GM18858 (cell line): Measurements from ENCODE around the gene ACBD6.

ENCODE experiments used
- ATAC-seq: cut with Tn5 transposase; IDR thresholded peaks from one replicate; pipeline ENCODE4 v1.9.1; 2021; ENCODE audit not compliant: unreplicated experiment

ACBD6 gene

GRCh38 chr1:180259431-180260338 is 242.7 kb downstream of the ACBD6 start:
- ATAC-seq: no peak

DNA sequence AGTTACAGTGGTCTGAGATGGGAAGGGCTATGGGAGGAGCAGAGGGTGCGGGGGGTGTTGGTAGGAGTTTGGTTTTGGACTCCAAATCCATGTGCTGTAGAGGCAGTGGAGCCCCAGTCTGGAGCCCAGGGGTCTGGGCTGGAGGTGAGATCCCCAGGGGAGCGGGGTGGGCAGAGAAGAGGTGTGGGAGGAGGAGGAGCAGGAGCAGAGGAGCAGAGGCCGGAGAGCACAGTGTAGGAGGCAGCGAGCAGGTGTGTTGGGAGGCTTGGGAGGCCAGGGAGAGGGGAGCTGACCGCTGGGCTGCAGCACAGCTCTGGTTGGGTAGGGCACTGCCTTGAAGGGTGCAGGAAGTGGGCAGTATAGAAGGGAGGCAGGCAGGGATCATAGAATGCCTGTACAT is 243.4 kb downstream of the ACBD6 start:
- ATAC-seq: no peak

DNA sequence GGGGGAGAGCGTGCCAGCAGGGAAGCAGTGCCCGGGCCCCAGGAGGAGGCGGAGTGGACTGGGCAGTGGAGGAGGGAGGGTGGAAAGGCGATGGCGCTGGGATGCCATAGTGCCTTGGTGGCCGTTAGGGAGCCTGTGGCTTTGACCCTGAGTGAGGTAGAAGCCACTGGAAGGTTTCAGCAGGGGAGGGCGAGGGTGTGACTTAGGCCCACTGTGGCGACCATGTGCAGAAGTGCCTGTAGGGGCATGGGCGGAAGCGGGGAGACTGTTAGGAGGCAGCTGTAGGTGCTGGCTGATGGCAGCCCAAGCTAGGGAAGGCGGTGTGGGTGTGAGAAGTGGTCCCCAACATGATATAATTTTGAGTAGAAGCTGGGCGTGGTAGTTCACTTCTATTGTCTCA is 244.1 kb downstream of the ACBD6 start:
- ATAC-seq: no peak

- ATAC-seq: no peak
Measured at GRCh38 chr1:180257486-180257885, 244.9 kb downstream of the ACBD6 start.

GRCh38 chr1:180257028-180257386 is 245.4 kb downstream of the ACBD6 start:
- ATAC-seq: no peak

- ATAC-seq: no peak
Measured at GRCh38 chr1:180256341-180257027, 245.9 kb downstream of the ACBD6 start.

DNA sequence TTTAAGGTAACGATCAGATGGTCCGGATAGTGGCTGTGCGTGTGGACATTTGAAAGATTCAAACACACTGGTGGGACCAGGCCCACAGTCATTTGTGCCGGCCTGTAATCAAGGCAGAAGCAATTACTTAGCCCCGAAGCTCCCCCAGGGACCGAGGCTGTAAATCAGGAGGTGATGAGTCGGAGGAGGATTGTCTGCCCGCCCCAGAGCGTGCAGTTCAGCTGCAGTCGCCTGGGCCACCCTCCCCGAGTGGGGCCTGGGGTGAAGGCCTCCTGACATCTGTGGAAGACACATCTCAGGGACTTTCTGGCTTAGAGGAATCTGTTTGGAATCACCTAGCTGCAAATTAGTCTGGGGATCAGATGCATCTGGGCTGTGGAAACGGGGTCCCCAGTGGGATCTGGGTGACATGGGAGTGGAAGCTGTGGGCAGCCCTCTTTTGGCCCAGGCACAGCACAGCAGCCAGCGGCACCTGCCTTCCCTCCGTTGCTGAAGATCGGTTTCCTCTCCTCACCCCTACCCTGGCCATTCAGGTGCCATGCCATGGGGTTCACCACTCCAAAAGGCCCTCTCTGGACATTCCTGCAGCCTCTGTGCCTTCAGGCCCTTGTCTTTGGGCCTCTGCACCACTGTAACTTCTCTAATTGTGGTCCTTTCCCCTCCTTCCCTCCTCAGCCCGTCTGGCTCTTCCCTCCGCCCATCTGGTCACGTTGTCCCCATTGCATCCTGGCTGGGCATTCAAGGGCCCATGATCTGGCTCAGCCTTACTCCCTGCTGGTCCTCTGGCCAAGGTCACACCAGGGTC is 246.6 kb downstream of the ACBD6 start:
- no peak for ATAC-seq

DNA sequence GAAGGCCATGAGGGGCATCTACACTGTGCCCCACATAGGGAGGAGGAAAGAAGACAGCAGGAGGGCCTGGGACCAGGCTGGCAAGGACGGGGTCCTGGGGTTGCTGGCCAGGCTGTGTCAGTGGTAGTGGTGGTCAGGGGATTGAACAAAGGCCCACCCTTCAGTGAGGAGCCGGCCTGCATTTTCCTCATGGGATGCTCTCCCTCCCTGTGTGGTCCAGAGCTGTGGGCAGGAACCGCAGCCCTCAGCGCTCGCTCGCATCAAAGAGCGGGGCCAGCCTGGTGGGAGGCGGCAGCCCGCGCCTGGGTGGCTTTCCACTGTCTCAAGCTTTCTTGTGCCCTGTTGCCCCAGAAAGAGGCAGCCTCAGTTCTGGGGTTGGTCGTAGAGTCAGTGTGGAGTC is 247.5 kb downstream of the ACBD6 start:
- ATAC-seq: no peak

DNA sequence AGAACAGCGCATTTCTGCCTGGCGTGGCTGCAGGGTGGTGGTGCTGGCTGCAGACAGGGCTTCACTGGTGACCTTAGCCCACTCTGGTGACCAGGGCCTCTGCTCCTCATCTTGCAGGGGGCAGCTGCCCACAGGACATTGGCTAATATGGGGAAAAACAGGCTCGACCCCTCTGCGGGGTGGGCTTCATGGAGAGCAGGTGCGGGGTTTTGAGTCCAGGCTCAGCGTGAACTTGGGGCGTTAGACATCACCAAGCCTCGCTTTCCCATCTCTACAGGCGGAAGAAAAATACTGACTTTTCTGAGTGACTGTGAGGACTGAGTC is 247.9 kb downstream of the ACBD6 start:
- ATAC-seq: no peak

DNA sequence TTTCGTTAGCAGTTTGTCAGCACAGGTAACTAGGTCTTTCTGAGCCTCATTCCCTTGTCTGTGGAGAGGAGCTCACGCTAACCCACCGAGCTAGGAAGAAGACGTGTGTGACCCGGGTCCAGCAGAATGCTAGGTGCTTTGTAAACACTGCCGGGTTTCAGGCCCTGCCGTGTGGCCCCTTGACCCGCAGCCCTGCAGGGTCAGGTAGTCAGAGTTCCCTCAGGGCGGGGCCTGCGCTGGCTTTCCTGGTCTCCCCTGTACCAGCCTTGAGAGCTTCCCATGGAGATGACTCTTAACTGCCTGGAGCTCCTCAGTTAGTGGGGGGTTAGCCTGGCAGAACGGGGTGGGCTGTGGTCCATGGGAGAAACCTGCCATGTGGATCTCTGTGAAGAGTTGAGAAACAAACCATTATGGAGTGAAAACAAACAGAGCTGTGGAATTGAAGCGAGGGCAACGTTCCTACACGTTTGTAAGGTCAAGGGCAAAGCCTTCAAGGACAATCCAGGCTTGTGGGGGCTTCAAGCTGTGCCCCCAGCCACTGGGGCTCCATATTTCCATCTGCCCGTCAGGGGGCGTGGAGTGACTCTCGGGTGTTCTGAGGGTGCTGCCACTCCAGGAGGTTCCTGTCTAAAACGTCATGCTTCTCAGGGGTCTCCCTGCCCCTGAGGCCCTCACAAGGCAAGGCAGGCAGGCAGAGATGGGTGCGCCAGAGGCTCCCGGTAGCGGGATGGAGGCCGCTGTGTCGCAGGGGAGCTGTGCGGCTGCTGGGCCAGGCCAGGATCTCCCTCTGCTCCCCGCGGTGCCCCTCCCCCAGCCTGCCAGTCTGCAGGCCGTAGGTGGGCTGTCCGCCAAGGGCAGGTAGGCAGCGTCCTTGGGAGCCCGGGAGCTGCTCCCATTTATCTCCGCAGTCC is 248.5 kb downstream of the ACBD6 start:
- no peak for ATAC-seq

DNA sequence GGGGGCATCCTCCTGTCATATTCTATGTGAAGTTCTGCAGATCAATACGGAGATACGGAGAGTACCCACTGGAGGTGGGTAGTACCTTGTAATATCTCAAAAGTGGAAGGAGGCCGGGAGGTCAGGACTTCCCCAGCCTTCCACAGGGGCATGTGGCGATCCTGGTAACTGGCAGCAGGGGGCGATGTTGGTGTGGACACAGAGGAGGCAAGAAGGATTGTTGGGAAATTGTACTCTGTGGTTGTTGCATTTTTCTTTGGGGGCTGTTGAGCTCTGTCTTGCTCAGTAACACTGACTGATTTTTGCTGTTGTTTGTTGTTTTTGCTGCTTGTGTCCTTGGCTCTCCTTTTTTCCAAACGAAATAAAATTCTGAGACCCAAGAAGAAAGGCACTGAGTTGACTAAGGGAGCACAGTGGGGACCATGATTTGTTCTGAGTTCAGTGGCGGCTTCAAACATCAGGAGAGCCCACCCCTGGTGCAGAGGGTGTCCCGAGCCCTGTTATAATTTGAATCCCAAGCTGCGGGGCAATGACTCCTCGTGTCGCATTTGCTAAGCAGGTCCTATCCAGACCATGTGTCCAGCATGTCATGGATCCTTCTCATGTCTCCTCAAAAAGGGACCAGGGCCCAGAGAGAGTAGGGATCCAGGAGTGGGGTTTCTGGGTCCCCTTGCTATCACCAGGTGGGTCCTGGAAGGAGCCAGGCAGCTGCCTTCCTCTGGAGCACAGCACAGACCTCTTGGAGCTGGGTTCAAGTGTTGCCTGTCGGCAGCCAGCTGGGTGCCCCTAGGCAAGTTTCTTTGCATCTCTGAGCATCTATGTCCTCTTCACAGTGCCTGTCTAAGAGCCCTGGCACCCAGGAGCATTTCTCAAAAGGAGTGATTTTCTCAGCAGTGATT is 249.5 kb downstream of the ACBD6 start:
- ATAC-seq: no peak

DNA sequence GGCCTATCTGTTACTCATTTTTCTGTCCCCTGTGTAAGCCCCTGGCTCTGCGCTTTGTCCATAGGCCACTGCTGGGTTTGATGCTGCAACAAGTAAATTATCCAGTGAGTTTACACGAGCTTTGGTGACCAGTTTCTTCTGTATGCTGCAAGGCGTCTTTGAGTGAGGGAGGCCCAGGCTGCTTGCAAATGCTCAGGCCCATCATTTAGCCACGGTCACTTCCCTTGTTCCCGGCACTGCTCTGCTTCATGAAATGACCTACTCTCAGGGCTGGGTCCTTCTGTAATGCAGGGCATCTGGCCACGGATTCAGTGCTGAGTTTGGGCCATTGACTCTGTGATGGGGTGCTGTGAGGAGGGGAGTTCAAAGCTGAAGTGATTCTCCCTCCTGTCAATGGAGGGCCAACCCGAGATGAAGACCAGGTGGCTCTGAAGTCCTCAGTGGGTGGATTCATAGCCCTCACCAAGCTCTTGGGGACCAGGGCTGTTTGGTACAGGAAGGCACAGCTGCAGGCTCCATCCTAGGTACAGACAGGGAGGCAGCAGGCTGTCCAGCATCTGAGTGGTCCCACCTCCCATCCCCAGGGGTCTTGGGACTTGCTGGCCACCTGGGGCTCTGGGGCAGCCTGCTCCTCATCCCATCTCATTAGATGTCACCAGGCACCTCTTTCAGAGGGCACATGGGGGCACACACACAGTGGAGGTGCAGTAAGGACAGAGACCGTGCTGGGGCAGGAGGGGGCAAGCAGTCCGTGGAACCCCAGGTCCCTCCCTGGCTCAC is 250.7 kb downstream of the ACBD6 start:
- no peak for ATAC-seq

- no peak for ATAC-seq
Measured at GRCh38 chr1:180250883-180251509, 251.4 kb downstream of the ACBD6 start.

GRCh38 chr1:180250499-180250770 is 251.9 kb downstream of the ACBD6 start:
- ATAC-seq: no peak

DNA sequence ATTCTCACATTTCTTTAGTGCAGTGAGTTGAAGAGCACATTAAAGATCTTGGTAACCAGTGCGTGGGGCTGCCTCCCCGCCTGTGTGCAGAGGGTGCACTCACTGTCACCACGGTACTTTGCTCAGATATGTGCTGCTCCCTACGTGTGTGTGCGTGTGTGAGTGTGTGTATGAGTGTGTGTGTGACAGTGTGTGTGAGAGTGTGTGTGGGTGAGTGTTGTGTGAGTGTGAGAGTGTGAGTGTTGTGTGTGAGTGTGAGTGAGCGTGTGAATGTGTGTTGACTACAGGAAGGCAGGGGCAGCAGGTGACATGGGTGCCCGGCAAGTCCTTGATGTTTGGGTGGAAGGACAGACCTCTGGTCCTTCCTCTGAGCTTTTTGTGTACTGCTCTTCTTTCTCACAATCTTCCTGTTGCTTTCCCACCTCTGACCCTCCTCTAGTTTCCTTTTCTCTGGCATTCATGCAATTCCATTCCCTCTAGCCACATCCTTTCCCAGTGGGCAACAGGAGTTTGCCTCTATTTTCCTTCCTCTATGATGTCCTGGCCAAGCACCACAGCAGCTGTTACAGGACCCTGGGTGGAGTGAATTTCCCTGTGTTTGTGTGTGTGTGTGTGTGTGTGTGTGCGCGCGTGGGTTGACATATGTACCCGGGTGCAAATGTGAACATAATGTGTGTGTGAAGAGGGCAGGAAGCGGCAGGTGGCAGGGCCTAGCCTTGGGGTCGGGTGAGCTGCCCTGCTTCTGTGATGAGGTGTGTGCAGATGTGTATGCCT is 252.5 kb downstream of the ACBD6 start:
- no peak for ATAC-seq

DNA sequence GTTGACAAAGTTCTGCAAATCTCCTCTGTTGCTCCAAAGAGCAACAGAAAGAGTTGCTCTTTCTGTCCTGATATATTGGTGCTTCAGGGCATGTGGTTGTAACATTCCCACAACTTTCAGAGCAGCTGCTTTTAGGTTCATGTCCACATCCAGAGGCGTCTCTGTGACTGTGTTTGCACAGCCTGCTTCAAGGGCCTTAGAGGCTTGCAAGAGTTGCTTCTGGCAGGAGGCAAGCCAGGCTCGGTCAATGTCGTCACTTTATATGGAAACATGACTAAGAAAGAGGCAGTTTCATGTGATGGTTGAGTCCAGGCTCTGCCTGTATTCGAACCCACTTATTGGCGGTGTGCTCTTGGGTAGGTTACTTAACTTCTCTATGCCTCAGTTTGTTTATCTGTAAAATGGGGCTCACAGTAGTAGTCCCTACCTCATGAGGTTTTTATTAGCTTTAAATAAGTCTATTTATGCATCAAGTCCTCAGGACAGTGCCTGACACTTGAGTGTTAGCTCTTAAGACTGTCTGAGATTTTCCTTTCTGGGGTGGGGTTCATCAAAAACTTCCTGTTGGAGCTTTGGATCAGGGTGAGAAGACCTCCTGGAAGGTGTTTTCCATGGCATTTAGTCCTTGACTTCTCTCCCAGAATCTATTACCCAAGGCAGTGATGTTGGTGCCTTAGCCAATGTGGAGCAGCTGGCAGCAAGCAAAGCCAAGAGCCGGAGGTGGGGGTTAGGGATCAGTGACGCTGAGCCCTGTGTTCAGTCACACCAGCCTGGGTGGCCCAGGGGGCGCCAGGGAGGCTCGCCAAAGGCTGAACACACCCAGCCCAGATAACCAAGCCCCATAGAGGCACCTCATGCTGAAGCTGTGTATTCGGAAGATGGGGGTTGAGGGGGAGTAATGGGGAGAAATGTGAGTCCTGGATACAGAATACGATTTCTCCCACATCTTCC is 253.4 kb downstream of the ACBD6 start:
- ATAC-seq: no peak

GRCh38 chr1:180248176-180248575 is 254.2 kb downstream of the ACBD6 start:
- ATAC-seq: no peak
